Endothelial cell of umbilical vein (primary cell): ENCODE measurements around the gene LIPA. TPM values are rescaled to one million over a fixed set of nuclear protein-coding genes. Genes with fewer than 3 reads are reported as not detected.

Experiments
- Bru-seq: library from RNA; stranded (reverse); fragments of 400-500 nt; gene quantifications from one replicate; lab custom pipeline; 2021; lab: Mats Ljungman, UMichigan
- BruChase-seq, 2 experiments: library from RNA; stranded (reverse); fragments of 400-500 nt; gene quantifications; one replicate each; lab custom pipeline; 2021; lab: Mats Ljungman, UMichigan
- BruUV-seq: library from RNA; stranded (reverse); fragments of 400-500 nt; replicated peaks from 2 replicates; lab custom pipeline; 2021; lab: Mats Ljungman, UMichigan
- CTCF ChIA-PET: fragments of 300-600, 350-600 bp; sonication (Branson Sonifier 250); formaldehyde crosslinking; loops from one replicate; lab custom pipeline; 2021; ENCODE audit warnings: antibody characterized with exemption, inconsistent platforms; lab: Charles Lee
- POLR2A ChIA-PET: fragments of 300-600, 350-600 bp; sonication (Branson Sonifier 250); formaldehyde crosslinking; loops from one replicate; lab custom pipeline; 2021; ENCODE audit warnings: antibody characterized with exemption, inconsistent platforms; lab: Charles Lee
- DNase-seq: peaks from one replicate; pipeline ENCODE4 v3.0.0-alpha.2; 2011; ENCODE audit warnings: low read depth, low spot score
- FAIRE-seq: peaks from 2 replicates; lab custom pipeline; 2011; peaks lifted over from hg19 to GRCh38; lab: Jason Lieb, UNC
- H2AFZ ChIP-seq: 2 replicates; pipeline ENCODE4 v1.6.0; 2012; ENCODE audit warnings: low read depth, low read length, control low read depth, inconsistent platforms
- H3K27ac ChIP-seq: 2 replicates; pipeline ENCODE4 v1.5.1; 2011; ENCODE audit warnings: low read depth, mild to moderate bottlenecking, control low read depth, low read length, moderate library complexity; ENCODE audit not compliant: insufficient read depth
- H3K27me3 ChIP-seq, 2 experiments: 2 replicates each; pipeline versions ENCODE4 v1.6.0 to v1.6.1; 2011; ENCODE audit warnings: low read length in 2 of 2, mixed read lengths in 1 of 2; ENCODE audit not compliant: control insufficient read depth in 2 of 2, insufficient read depth in 2 of 2
- H3K36me3 ChIP-seq, 2 experiments: 2 replicates in 1 of 2; 3 replicates in 1 of 2; pipeline ENCODE4 v1.5.1; 2011; ENCODE audit warnings: low read length in 2 of 2, mild to moderate bottlenecking in 1 of 2, moderate library complexity in 1 of 2; ENCODE audit not compliant: control insufficient read depth in 2 of 2, insufficient read depth in 2 of 2; ENCODE audit errors: extremely low read depth in 1 of 2
- H3K4me1 ChIP-seq: 3 replicates; pipeline ENCODE4 v1.5.1; 2011; ENCODE audit warnings: mild to moderate bottlenecking, low read length; ENCODE audit not compliant: control insufficient read depth, insufficient read depth; ENCODE audit errors: extremely low read depth
- H3K4me2 ChIP-seq: 2 replicates; pipeline ENCODE4 v1.6.1; 2011; ENCODE audit warnings: low read length, control low read depth, mixed read lengths; ENCODE audit not compliant: insufficient read depth
- H3K4me3 ChIP-seq, 3 experiments: fragments of 200-600 bp in 1 of 3; sonication (generic), shearing (Covaris generic) in 1 of 3; replicated peaks in 1 of 3; 2 replicates each; pipeline ENCODE4 v1.5.1; 2011 to 2016; ENCODE audit warnings: control low read depth in 3 of 3, low read length in 3 of 3, mild to moderate bottlenecking in 2 of 3, inconsistent platforms in 1 of 3, low read depth in 1 of 3, moderate library complexity in 1 of 3; ENCODE audit not compliant: insufficient read depth in 1 of 3
- H3K79me2 ChIP-seq: 2 replicates; pipeline ENCODE4 v1.6.0; 2012; ENCODE audit warnings: low read length, inconsistent platforms; ENCODE audit not compliant: control insufficient read depth, insufficient read depth
- H3K9ac ChIP-seq: replicated peaks from 2 replicates; pipeline ENCODE3; 2011; ENCODE audit warnings: low read length, control low read depth; ENCODE audit not compliant: insufficient read depth; ENCODE audit errors: extremely low read depth
- H3K9me1 ChIP-seq: replicated peaks from 3 replicates; pipeline ENCODE4 v1.6.0; 2011; ENCODE audit warnings: mild to moderate bottlenecking, low read length; ENCODE audit not compliant: control insufficient read depth, insufficient read depth; ENCODE audit errors: extremely low read depth
- H3K9me3 ChIP-seq: replicated peaks from 2 replicates; pipeline ENCODE4 v1.5.1; 2012; ENCODE audit warnings: low read length, inconsistent platforms; ENCODE audit not compliant: control insufficient read depth, insufficient read depth
- H4K20me1 ChIP-seq: replicated peaks from 2 replicates; pipeline ENCODE3; 2011; ENCODE audit warnings: mild to moderate bottlenecking, low read length; ENCODE audit not compliant: control insufficient read depth, insufficient read depth; ENCODE audit errors: extremely low read depth
- EZH2 ChIP-seq: IDR thresholded peaks from 2 replicates; pipeline ENCODE4 v1.6.1; 2012; ENCODE audit warnings: borderline replicate concordance, low read depth, mild to moderate bottlenecking, moderate library complexity, low read length, inconsistent platforms; ENCODE audit not compliant: severe bottlenecking
- FOS ChIP-seq: IDR thresholded peaks from 2 replicates; pipeline ENCODE4 v1.6.1; 2011; ENCODE audit warnings: mild to moderate bottlenecking, low read length, moderate library complexity, borderline replicate concordance; ENCODE audit not compliant: insufficient read depth
- GATA2 ChIP-seq: IDR thresholded peaks from 2 replicates; pipeline ENCODE4 v1.7.0; 2011; ENCODE audit warnings: low read depth, mild to moderate bottlenecking, moderate library complexity, mixed read lengths, low read length; ENCODE audit not compliant: insufficient read length, insufficient read depth
- JUN ChIP-seq: IDR thresholded peaks from 2 replicates; pipeline ENCODE4 v1.6.1; 2011; ENCODE audit warnings: borderline replicate concordance, low read depth; ENCODE audit not compliant: insufficient read length, insufficient read depth
- MYC ChIP-seq: IDR thresholded peaks from one replicate; pipeline ENCODE4 v1.6.1; 2011; ENCODE audit warnings: mild to moderate bottlenecking, low read depth, low read length
- POLR2A ChIP-seq: IDR thresholded peaks from 2 replicates; pipeline ENCODE4 v1.6.1; 2012; ENCODE audit warnings: low read depth, mild to moderate bottlenecking, control low read depth, low read length
- POLR2AphosphoS5 ChIP-seq: IDR thresholded peaks from 2 replicates; pipeline ENCODE4 v1.6.1; 2012; ENCODE audit warnings: low read depth, mild to moderate bottlenecking, control low read depth, low read length, moderate library complexity; ENCODE audit not compliant: insufficient read depth
- dilution Hi-C: fragments of 300-500 bp; cut with MboI; formaldehyde crosslinking; loops from one replicate; pipeline ENCODE4 v1.15.0; 2019; ENCODE audit warnings: low sequenced_read_pairs; ENCODE audit not compliant: extremely low pct_ligation_motif_present
- intact Hi-C: fragments of 100-400 bp; cut with micrococcal nuclease; formaldehyde crosslinking; loops from one replicate; pipeline ENCODE4 v1.10.0; 2022
- long read RNA-seq: library from polyadenylated mRNA; stranded (forward); transcript quantifications from one replicate; pipeline ENCODE4 v2.0.0, GENCODE V29; 2021
- polyA minus RNA-seq, 3 experiments: library from RNA; depleted of rRNA, polyadenylated mRNA; stranded (reverse); fragments of >200 nt; gene quantifications; 1 replicate in 1 of 3; 2 replicates in 2 of 3; pipeline ENCODE4 v1.2.3, GENCODE V29; 2011
- polyA plus RNA-seq, 4 experiments: library from polyadenylated mRNA; depleted of rRNA in 3 of 4; stranded (reverse) in 3 of 4; unstranded in 1 of 4; fragments of >200 nt; gene quantifications; 2 replicates each; pipeline versions ENCODE4 v1.2.1 to v1.2.3, GENCODE V29; 2011 to 2012; ENCODE audit warnings: missing spikeins in 1 of 4
- total RNA-seq: library from RNA; stranded (reverse); gene quantifications from 2 replicates; pipeline ENCODE4 v1.2.3, GENCODE V29; 2021
- TF ChIP-seq, protein P1 (sequence below), 2 donors: IDR thresholded peaks; 1 replicate in 1 of 2; 2 replicates in 1 of 2; pipeline ENCODE4 v1.5.1; 2011; ENCODE audit warnings: low read length in 2 of 2, mild to moderate bottlenecking in 2 of 2, moderate library complexity in 2 of 2, control low read depth in 1 of 2, inconsistent platforms in 1 of 2, low read depth in 1 of 2; ENCODE audit not compliant: insufficient read depth in 1 of 2; ENCODE audit errors: extremely low read depth in 1 of 2
- TF ChIP-seq, protein P2 (sequence below): IDR thresholded peaks from 2 replicates; pipeline ENCODE4 v1.6.1; 2011; ENCODE audit not compliant: insufficient read depth, insufficient read length

The LIPA gene
- total RNA-seq (28.1 and 41.1 TPM in 2 replicates), polyA plus RNA-seq (22.5 and 24.0 TPM in 2 replicates), polyA minus RNA-seq (36.8 and 41.5 TPM in 2 replicates), Bru-seq, nascent RNA (percentile 36 among the genes with signal in this experiment), BruChase-seq, experiment 1, labeled RNA remaining after a 6-hour chase (percentile 37 among the genes with signal in this experiment), BruChase-seq, experiment 2, labeled RNA remaining after a 2-hour chase (percentile 32 among the genes with signal in this experiment)
- 15.9 and 17.5 TPM in 2 replicates for polyA plus RNA-seq (2011; cell fraction: cytosol; rRNA removed)
- polyA plus RNA-seq (2011; cell fraction: nucleus; rRNA removed), result 9.5 and 12.0 TPM in 2 replicates
- polyA plus RNA-seq (2012), result 15.9 and 20.5 TPM in 2 replicates
- polyA minus RNA-seq (2011; cell fraction: cytosol; rRNA and poly(A)+ RNA removed), result 11.5 TPM
- polyA minus RNA-seq (2011; cell fraction: nucleus; rRNA and poly(A)+ RNA removed), result 4.4 and 10.5 TPM in 2 replicates
- long read RNA-seq, transcript LIPA-202 (10 exons, 2,782 nt), result major isoform, 76 of 91 reads
- long read RNA-seq, partial matches to known transcripts, result 9 of 91 reads
- long read RNA-seq, other reads (novel, unspliced or antisense), result 5 of 91 reads

DNA sequence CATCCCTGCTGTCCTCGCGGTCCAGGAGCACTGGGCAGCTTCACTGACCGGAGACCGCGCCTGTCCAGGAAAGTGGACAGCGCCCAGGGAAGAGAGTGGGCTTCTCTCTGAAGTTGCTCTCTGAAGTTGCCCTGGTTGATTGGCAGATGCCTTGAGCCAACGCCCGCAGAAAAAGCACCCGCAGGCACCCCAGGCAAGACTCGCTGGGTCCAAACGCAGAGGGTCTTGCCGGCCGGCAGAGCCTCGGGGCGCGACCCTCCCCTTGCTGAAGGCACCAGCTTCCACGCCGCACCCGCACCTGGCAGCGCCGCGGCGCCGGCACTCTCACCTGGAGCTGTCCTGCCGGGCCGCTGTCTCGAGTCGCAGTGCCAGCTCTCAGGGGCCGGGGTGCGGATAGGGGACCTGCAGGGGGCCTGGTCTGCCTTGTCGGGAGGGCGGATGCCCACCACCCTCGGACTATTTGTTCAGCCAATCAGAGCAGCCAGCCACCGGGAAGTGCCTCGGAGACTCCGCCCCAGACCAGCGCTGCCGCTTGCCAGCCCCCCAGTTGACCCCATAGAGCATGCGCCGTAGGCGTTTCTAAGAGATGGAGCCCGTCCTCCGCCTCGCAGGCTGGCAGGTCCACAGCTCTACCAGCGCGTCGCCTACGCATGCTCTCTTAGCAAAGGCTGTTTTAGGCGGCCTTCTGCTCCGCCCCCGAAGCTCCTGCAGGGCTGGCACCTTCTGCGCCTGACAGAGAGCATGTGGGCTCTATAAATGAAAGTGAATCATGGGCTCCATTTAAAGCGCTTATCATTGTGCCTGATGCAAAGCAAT, at the start of gene LIPA:
Gene LIPA (minus strand): TSS at position 367 of the 816 bp plus-strand sequence. CDS start 4,127 bp downstream, outside the sequence.
- Histone ChIP-seq H3K27ac (no peak within 1 kb of the TSS), H3K4me2 (peak within 1 kb of the TSS; percentile 64), H3K27me3 (peaks cover 8 to 11% of the 10 kb centered on the region in 2 experiments), H3K9ac (peak within 1 kb of the TSS; percentile 20), H2AFZ (peak within 1 kb of the TSS; percentile 91), H3K79me2 (no peaks in the 10 kb centered on the region), H3K36me3 (no peaks in the 10 kb centered on the region), H3K4me1 (peaks cover 6% of the 10 kb centered on the region), H3K4me3 (peak within 1 kb of the TSS; percentile 54 to 67 (median 56)), H4K20me1 (no peaks in the 10 kb centered on the region), H3K9me3 (no peaks in the 10 kb centered on the region), H3K9me1 (no peaks in the 10 kb centered on the region)
- dilution Hi-C loops (no loop called here), intact Hi-C loops (no loop called here)
- DNase-seq, result peak; percentile 97
- no peak for TF ChIP-seq MYC
- no peak for TF ChIP-seq JUN
- TF ChIP-seq, protein P1, sequence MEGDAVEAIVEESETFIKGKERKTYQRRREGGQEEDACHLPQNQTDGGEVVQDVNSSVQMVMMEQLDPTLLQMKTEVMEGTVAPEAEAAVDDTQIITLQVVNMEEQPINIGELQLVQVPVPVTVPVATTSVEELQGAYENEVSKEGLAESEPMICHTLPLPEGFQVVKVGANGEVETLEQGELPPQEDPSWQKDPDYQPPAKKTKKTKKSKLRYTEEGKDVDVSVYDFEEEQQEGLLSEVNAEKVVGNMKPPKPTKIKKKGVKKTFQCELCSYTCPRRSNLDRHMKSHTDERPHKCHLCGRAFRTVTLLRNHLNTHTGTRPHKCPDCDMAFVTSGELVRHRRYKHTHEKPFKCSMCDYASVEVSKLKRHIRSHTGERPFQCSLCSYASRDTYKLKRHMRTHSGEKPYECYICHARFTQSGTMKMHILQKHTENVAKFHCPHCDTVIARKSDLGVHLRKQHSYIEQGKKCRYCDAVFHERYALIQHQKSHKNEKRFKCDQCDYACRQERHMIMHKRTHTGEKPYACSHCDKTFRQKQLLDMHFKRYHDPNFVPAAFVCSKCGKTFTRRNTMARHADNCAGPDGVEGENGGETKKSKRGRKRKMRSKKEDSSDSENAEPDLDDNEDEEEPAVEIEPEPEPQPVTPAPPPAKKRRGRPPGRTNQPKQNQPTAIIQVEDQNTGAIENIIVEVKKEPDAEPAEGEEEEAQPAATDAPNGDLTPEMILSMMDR (IDR thresholded peaks at IDR 0.05; ENCODE audit: extremely low read depth in 1 of 2, insufficient read depth in 1 of 2, low read depth in 1 of 2, low read length in 2 of 2), result no peak
- TF ChIP-seq FOS, result no peak
- no peak for TF ChIP-seq GATA2
- no peak for TF ChIP-seq POLR2A
- TF ChIP-seq EZH2, result no peak
- TF ChIP-seq, protein P2, sequence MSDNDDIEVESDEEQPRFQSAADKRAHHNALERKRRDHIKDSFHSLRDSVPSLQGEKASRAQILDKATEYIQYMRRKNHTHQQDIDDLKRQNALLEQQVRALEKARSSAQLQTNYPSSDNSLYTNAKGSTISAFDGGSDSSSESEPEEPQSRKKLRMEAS, result no peak
- TF ChIP-seq POLR2AphosphoS5, result no peak
- POLR2A ChIA-PET, result interaction anchor here (0.6 kb wide), 1 partner anchor 269 kb away, joined by 3 read pairs; no protein-coding TSS in a partner anchor
- BruUV-seq, result TSS peak; percentile 49
- FAIRE-seq, result peak; percentile 99
- CTCF ChIA-PET, result interaction anchor here (0.9 to 2.3 kb wide), 10 partner anchors 25 to 162 kb away, joined by 3 to 10 read pairs (median 3); partner anchors contain the start of genes IFIT1, IFIT3 and IFIT5
